Mesendoderm (in vitro differentiated cells): ENCODE results near the gene RBBP5.

ENCODE experiments used
- DNase-seq: peaks from one replicate; pipeline ENCODE4 v3.0.0; 2013
- H2AK5ac ChIP-seq: 2 replicates; pipeline ENCODE4 v1.6.1; 2013; ENCODE audit warnings: low read length, inconsistent platforms
- H2BK120ac ChIP-seq: 2 replicates; pipeline ENCODE4 v1.6.1; 2013; ENCODE audit warnings: low read depth, mild to moderate bottlenecking, low read length, moderate library complexity, mixed read lengths
- H2BK15ac ChIP-seq: replicated peaks from 2 replicates; pipeline ENCODE4 v1.6.1; 2013; ENCODE audit warnings: low read depth, mild to moderate bottlenecking, moderate library complexity
- H2BK5ac ChIP-seq: 2 replicates; pipeline ENCODE4 v1.6.1; 2013; ENCODE audit warnings: low read length, inconsistent platforms
- H3K18ac ChIP-seq: 2 replicates; pipeline ENCODE4 v1.6.1; 2013; ENCODE audit warnings: mild to moderate bottlenecking, low read length, mixed read lengths
- H3K23ac ChIP-seq: one replicate; pipeline ENCODE4 v1.6.1; 2013; ENCODE audit warnings: low read length
- H3K27ac ChIP-seq: 2 replicates; pipeline ENCODE4 v1.5.1; 2013; ENCODE audit warnings: low read depth, mild to moderate bottlenecking, inconsistent platforms, low read length, moderate library complexity
- H3K27me3 ChIP-seq: 2 replicates; pipeline ENCODE4 v1.6.1; 2013; ENCODE audit warnings: low read length, control low read depth, mild to moderate bottlenecking, inconsistent platforms; ENCODE audit not compliant: insufficient read depth, poor library complexity
- H3K36me3 ChIP-seq: 2 replicates; pipeline ENCODE4 v1.6.1; 2013; ENCODE audit warnings: low read length, inconsistent platforms; ENCODE audit not compliant: control insufficient read depth, insufficient read depth
- H3K4ac ChIP-seq: one replicate; pipeline ENCODE4 v1.6.1; 2013; ENCODE audit warnings: low read depth, mild to moderate bottlenecking, low read length, moderate library complexity
- H3K4me1 ChIP-seq: 2 replicates; pipeline ENCODE4 v1.6.1; 2013; ENCODE audit warnings: low read depth, low read length, inconsistent platforms; ENCODE audit not compliant: control insufficient read depth
- H3K4me2 ChIP-seq: 2 replicates; pipeline ENCODE4 v1.6.1; 2013; ENCODE audit warnings: low read length
- H3K4me3 ChIP-seq: 2 replicates; pipeline ENCODE4 v1.5.1; 2013; ENCODE audit warnings: mild to moderate bottlenecking, low read length
- H3K56ac ChIP-seq: one replicate; pipeline ENCODE4 v1.6.1; 2013; ENCODE audit warnings: low read length
- H3K79me1 ChIP-seq: 2 replicates; pipeline ENCODE4 v1.6.1; 2013; ENCODE audit warnings: low read length, inconsistent platforms
- H3K79me2 ChIP-seq: 2 replicates; pipeline ENCODE4 v1.6.1; 2013; ENCODE audit warnings: mild to moderate bottlenecking, low read length; ENCODE audit not compliant: control insufficient read depth, insufficient read depth
- H3K9ac ChIP-seq: 2 replicates; pipeline ENCODE4 v1.6.1; 2013; ENCODE audit warnings: low read length, inconsistent platforms
- H4K5ac ChIP-seq: one replicate; pipeline ENCODE4 v1.6.1; 2013; ENCODE audit warnings: low read length
- H4K8ac ChIP-seq: one replicate; pipeline ENCODE4 v1.6.1; 2013; ENCODE audit warnings: low read depth, mild to moderate bottlenecking, control low read depth, low read length, moderate library complexity
- WGBS: extraction: QIAGEN DNeasy Blood & Tissue Kit; methylation state at CpG from one replicate; pipeline ENCODE4 v1.1.7; 2013; ENCODE audit warnings: low lambda C conversion rate, missing lambda C conversion rate; ENCODE audit not compliant: insufficient coverage; ENCODE audit errors: extremely low coverage; 5-methylcytosine and 5-hydroxymethylcytosine counted together

Gene RBBP5

GRCh38 chr1:205042911-205043806 is 78.6 kb downstream of the RBBP5 start, which contains the start of gene CNTN2:
Gene CNTN2, plus strand, starts transcription at chr1:205043212. Its CDS starts 9,974 bp downstream, at chr1:205053186.
- Histone ChIP-seq H3K27ac (no peak within 1 kb of the TSS), H3K23ac (peak within 1 kb of the TSS; percentile 45), H3K4me2 (no peak within 1 kb of the TSS), H3K36me3 (no peaks in the 10 kb centered on the region), H3K79me1 (no peaks in the 10 kb centered on the region), H3K9ac (no peak within 1 kb of the TSS), H3K4ac (no peak within 1 kb of the TSS), H3K4me3 (no peak within 1 kb of the TSS), H3K79me2 (no peaks in the 10 kb centered on the region), H2BK5ac (no peak within 1 kb of the TSS), H4K5ac (no peak within 1 kb of the TSS), H2AK5ac (no peak within 1 kb of the TSS), H4K8ac (no peak within 1 kb of the TSS), H3K27me3 (peaks cover 10% of the 10 kb centered on the region), H3K18ac (no peak within 1 kb of the TSS), H3K56ac (no peak within 1 kb of the TSS), H3K4me1 (no peaks in the 10 kb centered on the region), H2BK15ac (no peak within 1 kb of the TSS), H2BK120ac (no peak within 1 kb of the TSS)
- peak; percentile 42 for DNase-seq
- no CpG with 5 or more reads among the region's 53 CpGs for WGBS

GRCh38 chr1:205041998-205042910 is 79.5 kb downstream of the RBBP5 start:
- no peak for DNase-seq
- WGBS = no CpG with 5 or more reads among the region's 16 CpGs

GRCh38 chr1:205041001-205041715 is 80.6 kb downstream of the RBBP5 start:
- Histone ChIP-seq H3K4ac (no peak overlapping the region), H3K79me1 (no peaks in the 10 kb centered on the region), H3K4me3 (no peak overlapping the region), H4K5ac (no peak overlapping the region), H3K9ac (no peak overlapping the region), H2AK5ac (no peak overlapping the region), H3K23ac (no peak overlapping the region), H2BK15ac (no peak overlapping the region), H3K18ac (no peak overlapping the region), H2BK5ac (no peak overlapping the region), H3K56ac (no peak overlapping the region), H3K27ac (no peak overlapping the region), H3K4me1 (no peaks in the 10 kb centered on the region), H3K36me3 (no peaks in the 10 kb centered on the region), H3K4me2 (no peak overlapping the region), H3K79me2 (no peaks in the 10 kb centered on the region), H4K8ac (no peak overlapping the region), H2BK120ac (no peak overlapping the region), H3K27me3 (peaks cover 10% of the 10 kb centered on the region)
- no CpG with 5 or more reads among the region's 4 CpGs for WGBS
- no peak for DNase-seq

More at GRCh38 chr1:205041998-205042910, 79.5 kb downstream of the RBBP5 start:
- no peak overlapping the region for H3K27ac ChIP-seq
- no peak overlapping the region for H3K56ac ChIP-seq
- no peak overlapping the region for H3K9ac ChIP-seq
- peaks cover 10% of the 10 kb centered on the region for H3K27me3 ChIP-seq
- no peaks in the 10 kb centered on the region for H3K79me2 ChIP-seq
- no peak overlapping the region for H2BK15ac ChIP-seq
- no peaks in the 10 kb centered on the region for H3K4me1 ChIP-seq
- H3K4me2 ChIP-seq = no peak overlapping the region
- H3K36me3 ChIP-seq = no peaks in the 10 kb centered on the region
- no peaks in the 10 kb centered on the region for H3K79me1 ChIP-seq
- no peak overlapping the region for H4K5ac ChIP-seq
- no peak overlapping the region for H2BK120ac ChIP-seq
- peak overlapping the region; percentile 45 for H3K23ac ChIP-seq
- no peak overlapping the region for H3K4ac ChIP-seq
- H2BK5ac ChIP-seq = no peak overlapping the region
- no peak overlapping the region for H3K4me3 ChIP-seq
- H3K18ac ChIP-seq = no peak overlapping the region
- H4K8ac ChIP-seq = no peak overlapping the region
- H2AK5ac ChIP-seq = no peak overlapping the region

- Histone ChIP-seq H3K79me2 (no peaks in the 10 kb centered on the region), H3K18ac (no peak overlapping the region), H3K23ac (no peak overlapping the region), H2BK120ac (no peak overlapping the region), H3K4ac (no peak overlapping the region), H2BK5ac (no peak overlapping the region), H3K4me2 (no peak overlapping the region), H4K8ac (no peak overlapping the region), H3K56ac (no peak overlapping the region), H3K27me3 (peaks cover 7% of the 10 kb centered on the region), H3K4me3 (no peak overlapping the region), H3K79me1 (no peaks in the 10 kb centered on the region), H3K9ac (no peak overlapping the region), H2BK15ac (no peak overlapping the region), H3K4me1 (no peaks in the 10 kb centered on the region), H4K5ac (no peak overlapping the region), H3K36me3 (no peaks in the 10 kb centered on the region), H3K27ac (no peak overlapping the region), H2AK5ac (no peak overlapping the region)
- DNase-seq = no peak
- WGBS = no CpG with 5 or more reads among the region's 6 CpGs
These were observed 83.5 kb downstream of the RBBP5 start for GRCh38 chr1:205038132-205038786.

- Histone ChIP-seq H3K18ac (no peak overlapping the region), H3K79me1 (no peaks in the 10 kb centered on the region), H3K9ac (no peak overlapping the region), H3K4me1 (no peaks in the 10 kb centered on the region), H3K4me2 (no peak overlapping the region), H4K8ac (no peak overlapping the region), H3K27me3 (peaks cover 5% of the 10 kb centered on the region), H3K36me3 (no peaks in the 10 kb centered on the region), H3K4me3 (no peak overlapping the region), H2BK15ac (no peak overlapping the region), H3K27ac (no peak overlapping the region), H3K4ac (no peak overlapping the region), H4K5ac (no peak overlapping the region), H2BK120ac (no peak overlapping the region), H3K79me2 (no peaks in the 10 kb centered on the region), H2AK5ac (no peak overlapping the region), H3K56ac (no peak overlapping the region), H2BK5ac (no peak overlapping the region), H3K23ac (no peak overlapping the region)
- DNase-seq = no peak
- WGBS = no CpG with 5 or more reads among the region's 9 CpGs
These were observed 84.2 kb downstream of the RBBP5 start for GRCh38 chr1:205037539-205037938.
